IPS-NIHi7 (cell line): ENCODE results near the gene SDR9C7.
"Not testable (repeated sequence)": the region's sequence is repeated elsewhere in the genome, so short reads cannot be mapped to it uniquely, and the experiment has no call there.

Source experiments
- DNase-seq: peaks from one replicate; pipeline ENCODE4 v3.0.0; 2012; ENCODE audit warnings: mixed read lengths; ENCODE audit errors: extremely low spot score

The SDR9C7 gene

DNA sequence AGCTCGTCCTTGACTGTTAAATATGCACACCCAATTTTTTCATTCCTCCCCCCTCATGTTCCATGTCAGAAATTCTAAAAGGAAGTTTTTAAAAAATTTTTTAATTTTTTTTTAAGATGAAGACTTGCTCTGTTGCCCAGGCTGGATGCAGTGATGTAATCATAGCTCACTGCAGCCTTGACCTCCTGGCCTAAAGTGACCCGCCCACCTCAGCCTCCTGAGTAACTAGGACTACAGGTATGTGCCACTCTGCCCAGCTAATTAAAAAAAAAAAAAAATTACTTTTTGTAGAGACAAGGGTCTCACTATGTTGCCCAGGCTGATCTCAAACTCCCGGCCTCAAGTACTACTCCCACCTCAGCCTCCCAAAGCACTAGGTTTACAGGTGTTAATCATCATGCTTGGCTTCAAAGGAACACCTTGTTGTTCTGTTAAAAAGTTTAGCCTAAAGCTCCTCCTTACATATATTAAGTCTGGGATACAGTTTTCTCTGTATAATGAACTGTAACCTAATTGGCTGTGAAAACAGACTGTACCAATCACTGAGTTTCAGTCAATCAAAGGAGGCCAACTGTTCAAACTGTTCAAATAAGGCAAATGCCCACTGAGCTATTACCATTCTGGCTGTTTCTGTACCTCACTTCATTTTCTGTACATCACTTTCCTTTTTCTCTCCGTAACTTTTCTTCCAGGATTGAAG, 17.8 kb downstream of the SDR9C7 start:
- no peak for DNase-seq

- DNase-seq, result no peak
Observed at GRCh38 chr12:56914724-56915123, 19.5 kb downstream of the SDR9C7 start.

DNA sequence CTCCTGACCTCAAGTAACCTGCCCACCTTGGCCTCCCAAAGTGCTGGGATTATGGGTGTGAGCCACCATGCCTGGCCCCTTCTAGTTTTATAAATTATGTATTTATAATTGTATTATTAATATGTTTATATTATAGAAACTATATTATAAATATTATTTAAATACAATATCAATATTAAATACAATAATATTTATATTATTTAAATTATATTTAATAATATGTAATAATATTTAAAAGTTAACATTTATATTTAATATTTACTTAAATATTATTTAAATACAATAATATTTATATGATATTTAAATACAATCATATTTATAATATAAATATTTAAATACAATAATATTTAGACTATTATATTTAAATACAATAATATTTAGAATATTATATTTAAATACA, 20.0 kb downstream of the SDR9C7 start:
- no peak for DNase-seq

- not testable (repeated sequence) for DNase-seq
Observed at GRCh38 chr12:56909403-56909802, 24.8 kb downstream of the SDR9C7 start.

- no peak for DNase-seq
Observed at GRCh38 chr12:56908136-56908535, 26.1 kb downstream of the SDR9C7 start.

DNA sequence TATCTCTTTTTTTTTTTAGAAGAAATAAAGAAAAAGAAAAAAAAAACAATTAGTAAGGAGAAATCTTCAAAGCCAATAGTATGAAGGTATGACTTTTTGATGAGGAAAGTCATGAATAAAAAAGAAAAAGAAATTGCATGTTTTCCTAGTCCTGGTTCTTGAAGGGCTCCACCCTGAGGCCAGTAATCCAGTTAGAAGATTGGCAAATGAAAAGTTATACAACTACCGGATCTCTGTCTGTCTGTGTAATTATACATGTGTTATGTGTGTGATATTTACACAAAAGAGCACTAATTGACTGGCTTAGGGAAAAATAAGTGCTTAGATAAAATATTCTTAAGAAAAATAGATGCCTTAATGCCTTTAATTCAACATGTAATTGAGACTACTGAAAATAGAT, 28.4 kb downstream of the SDR9C7 start:
- DNase-seq, result no peak

GRCh38 chr12:56903374-56903773, 30.8 kb downstream of the SDR9C7 start:
- no peak for DNase-seq

- DNase-seq, result not testable (repeated sequence)
Observed at GRCh38 chr12:56901313-56901712, 32.9 kb downstream of the SDR9C7 start.

GRCh38 chr12:56900583-56900982, 33.6 kb downstream of the SDR9C7 start:
- DNase-seq, result no peak

DNA sequence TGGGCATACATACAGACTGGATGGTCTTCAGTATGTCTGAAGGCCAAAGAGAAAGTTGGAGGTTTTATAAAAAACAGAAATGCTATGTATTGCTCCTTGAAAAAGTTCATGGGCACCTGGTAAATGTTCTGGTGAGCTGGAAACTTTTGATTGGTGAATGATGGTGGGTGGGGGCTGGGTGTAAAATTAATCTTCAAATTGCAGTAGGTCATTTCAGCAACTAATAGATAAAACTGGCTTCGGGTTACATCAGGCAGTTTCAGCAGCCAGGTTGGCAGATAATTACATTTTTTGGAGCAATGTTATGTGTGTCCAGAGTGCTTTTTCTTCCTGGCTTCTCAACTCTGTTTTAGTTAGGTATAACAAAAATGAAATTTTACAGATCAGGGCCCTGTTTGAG, 35.3 kb downstream of the SDR9C7 start:
- DNase-seq, result no peak

GRCh38 chr12:56897844-56898361, 36.3 kb downstream of the SDR9C7 start:
- no peak for DNase-seq

GRCh38 chr12:56896082-56896481, 38.1 kb downstream of the SDR9C7 start:
- DNase-seq, result no peak

- DNase-seq, result no peak
Observed at GRCh38 chr12:56894698-56895368, 39.4 kb downstream of the SDR9C7 start.

GRCh38 chr12:56891885-56892284, 42.3 kb downstream of the SDR9C7 start:
- DNase-seq, result not testable (repeated sequence)

DNA sequence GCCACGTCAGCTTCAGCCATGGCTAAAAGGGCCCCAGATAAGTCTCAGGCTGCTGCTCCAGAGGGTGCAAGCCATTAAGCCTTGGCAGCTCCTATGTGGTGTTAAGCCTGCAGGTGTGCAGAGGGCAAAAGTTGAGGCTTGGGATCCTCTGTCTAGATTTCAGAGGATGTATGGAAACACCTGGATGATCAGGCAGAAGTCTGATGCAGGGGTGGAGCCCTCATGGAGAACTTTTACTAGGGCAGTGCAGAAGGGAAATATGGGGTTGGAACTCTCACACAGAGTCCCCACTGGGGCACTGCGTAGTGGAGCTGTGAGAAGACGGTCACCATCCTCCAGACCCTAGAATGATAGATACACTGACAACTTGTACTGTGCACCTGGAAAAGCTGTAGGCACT, 47.9 kb downstream of the SDR9C7 start:
- DNase-seq, result no peak

DNA sequence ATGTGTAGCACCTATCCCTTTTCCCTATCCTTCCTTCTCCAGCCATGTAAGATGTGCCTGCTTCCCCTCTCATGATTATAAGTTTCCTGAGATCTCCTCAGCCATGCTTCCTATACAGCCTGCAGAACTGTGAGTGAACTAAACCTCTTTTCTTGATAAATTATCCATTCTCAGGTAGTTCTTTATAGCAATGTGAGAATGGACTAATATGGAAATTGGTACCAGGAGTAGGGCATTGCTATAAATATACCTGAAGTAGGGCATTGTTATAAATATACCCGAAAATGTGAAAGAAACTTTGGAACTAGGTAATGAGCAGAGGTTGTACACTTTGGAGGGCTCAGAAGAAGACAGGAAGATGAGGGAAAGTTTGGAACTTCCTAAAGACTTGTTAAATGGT, 48.9 kb downstream of the SDR9C7 start:
- DNase-seq, result no peak

- DNase-seq, result no peak
Observed at GRCh38 chr12:56884421-56884820, 49.8 kb downstream of the SDR9C7 start.

GRCh38 chr12:56882407-56882806, 51.8 kb downstream of the SDR9C7 start:
- DNase-seq, result not testable (repeated sequence)

GRCh38 chr12:56880125-56880992, 53.8 kb downstream of the SDR9C7 start:
- no peak for DNase-seq

GRCh38 chr12:56879240-56880124, 54.7 kb downstream of the SDR9C7 start:
- DNase-seq, result not testable (repeated sequence)

- no peak for DNase-seq
Observed at GRCh38 chr12:56878010-56878339, 56.2 kb downstream of the SDR9C7 start.
